ENCODE data around the gene SMIM12.

SMIM12 gene, protein sequence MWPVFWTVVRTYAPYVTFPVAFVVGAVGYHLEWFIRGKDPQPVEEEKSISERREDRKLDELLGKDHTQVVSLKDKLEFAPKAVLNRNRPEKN

DNA sequence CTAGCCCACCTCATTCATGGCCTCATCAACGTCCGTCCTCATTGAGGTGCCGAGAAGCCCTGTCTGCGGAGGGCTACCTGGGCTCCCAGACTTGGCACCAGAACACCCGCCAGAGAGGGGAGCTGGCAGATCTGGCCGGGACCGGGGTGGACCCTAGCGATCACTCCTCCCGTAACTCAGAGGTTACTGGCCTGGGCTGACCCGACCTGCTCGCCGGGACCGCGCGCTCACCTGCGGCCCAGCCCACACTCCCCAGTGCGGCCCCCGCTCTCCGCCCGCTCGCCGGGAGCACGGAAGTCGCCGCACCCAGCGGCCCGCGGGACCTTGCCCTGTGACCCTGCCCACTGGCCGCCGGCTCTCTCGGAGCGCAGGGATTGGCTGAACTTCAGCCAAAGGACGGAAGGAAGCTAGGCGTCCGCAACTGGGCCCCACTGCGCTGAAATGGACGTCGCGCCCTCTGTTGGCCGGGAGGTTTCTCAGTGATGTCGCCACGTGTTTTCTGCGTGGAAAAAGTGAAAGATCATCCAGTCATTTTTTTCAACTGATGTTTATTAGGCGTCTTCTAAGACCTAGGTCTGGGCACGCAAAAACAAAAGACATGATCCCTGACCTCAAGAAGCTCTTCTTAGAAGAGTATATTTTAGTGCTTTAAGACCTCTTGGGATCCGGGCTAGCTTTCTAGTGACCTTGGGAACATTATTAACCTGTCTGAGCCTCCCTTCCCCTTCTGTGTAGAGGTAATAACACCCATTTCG, at the start of gene SMIM12:
SMIM12 (minus strand) TSS at position 304 of the 755 bp plus-strand sequence. CDS start 3,772 bp downstream, outside the sequence.
- peak; percentile 76 for DNase-seq (ENCODE audit: low read depth)
- TF ChIP-seq CTCF (IDR thresholded peaks at IDR 0.05; ENCODE audit: low read depth, low read length, missing control alignments) = peak; percentile 86
- in situ Hi-C loops (cut with HindIII; ENCODE audit: low sequenced_read_pairs) = no loop called here
- peak within 1 kb of the TSS; percentile 97 for H3K4me3 ChIP-seq (ENCODE audit: low read depth, low read length)

DNA sequence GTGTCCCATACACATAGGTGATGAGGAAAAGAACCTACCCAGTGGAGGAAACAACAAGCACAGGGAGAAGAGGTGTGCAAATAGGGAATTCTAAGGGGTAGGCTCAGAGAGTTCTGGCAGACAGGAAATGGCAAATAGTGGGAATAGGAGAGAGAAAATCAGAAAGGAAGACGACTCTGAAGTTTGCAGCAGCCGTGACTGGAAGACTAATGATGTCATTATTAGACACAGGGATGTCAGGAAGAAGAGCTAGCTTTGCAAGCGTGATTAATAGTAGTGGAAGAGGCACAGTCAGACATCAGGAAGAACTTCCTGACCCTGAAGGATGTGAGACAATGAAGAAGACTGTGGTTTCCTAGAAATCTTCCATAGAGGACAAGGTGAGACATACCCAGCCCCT, 48.8 kb upstream of the SMIM12 start:
- TF ChIP-seq CTCF (IDR thresholded peaks at IDR 0.05; ENCODE audit: low read depth, low read length, missing control alignments) = no peak
- no peak overlapping the region for H3K4me3 ChIP-seq (ENCODE audit: low read depth, low read length)
- in situ Hi-C loops (cut with HindIII; ENCODE audit: low sequenced_read_pairs) = no loop called here
- no peak for DNase-seq (ENCODE audit: low read depth)

DNA sequence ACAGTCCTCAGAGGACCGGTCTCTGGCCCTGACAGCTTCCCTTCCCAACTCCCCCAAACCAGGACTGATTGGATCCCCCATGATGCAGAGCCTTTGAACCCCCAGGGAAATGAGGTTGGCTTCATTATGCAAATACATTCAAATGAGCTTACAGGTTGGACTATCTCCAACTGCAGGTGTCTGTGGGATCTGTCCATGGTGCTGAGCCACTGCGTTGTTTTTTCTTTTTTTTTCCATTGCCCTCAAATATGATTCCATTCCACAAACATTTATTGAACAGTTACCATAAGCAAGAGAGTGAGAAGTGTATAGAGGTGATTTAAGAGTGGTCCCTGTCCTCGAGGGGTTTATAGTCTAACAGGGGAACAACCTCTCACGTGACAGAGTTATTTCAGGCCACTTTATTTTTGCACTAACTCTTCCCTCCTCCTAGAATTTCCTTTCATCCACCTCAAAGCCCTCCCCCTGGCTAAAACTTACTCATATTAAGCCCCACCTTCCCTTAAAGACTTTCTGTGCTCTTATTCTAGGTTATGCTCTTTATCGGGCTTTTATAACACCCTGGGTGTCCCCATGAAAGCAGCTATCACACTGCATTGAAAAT, 48.0 kb upstream of the SMIM12 start:
- DNase-seq (ENCODE audit: low read depth) = no peak
- TF ChIP-seq CTCF (IDR thresholded peaks at IDR 0.05; ENCODE audit: low read depth, low read length, missing control alignments) = no peak
- no peak overlapping the region for H3K4me3 ChIP-seq (ENCODE audit: low read depth, low read length)
- in situ Hi-C loops (cut with HindIII; ENCODE audit: low sequenced_read_pairs) = no loop called here

- no peak overlapping the region for H3K4me3 ChIP-seq (ENCODE audit: low read depth, low read length)
- DNase-seq (ENCODE audit: low read depth) = no peak
- in situ Hi-C loops (cut with HindIII; ENCODE audit: low sequenced_read_pairs) = no loop called here
- no peak for TF ChIP-seq CTCF (IDR thresholded peaks at IDR 0.05; ENCODE audit: low read depth, low read length, missing control alignments)
Observed at GRCh38 chr1:34906756-34907155, 47.2 kb upstream of the SMIM12 start.

DNA sequence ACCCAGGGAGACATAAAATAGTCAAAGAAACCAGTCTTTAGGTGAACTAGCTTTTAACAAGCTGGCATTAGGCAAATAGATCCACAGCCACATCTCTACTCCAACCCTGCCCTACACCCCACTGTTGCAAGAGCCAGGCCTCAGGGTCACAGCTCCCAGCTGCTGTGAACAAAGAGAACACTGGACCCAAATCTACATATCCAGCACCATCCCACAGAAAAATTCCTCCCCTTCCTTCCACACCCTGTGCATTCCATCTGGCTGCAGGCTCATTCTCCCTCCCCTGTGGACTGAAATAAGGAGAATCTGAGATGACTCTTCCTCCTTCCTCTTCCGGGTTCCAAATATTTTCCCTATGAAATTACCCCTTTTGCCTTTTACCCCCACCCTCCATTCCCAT, 46.7 kb upstream of the SMIM12 start:
- no peak overlapping the region for H3K4me3 ChIP-seq (ENCODE audit: low read depth, low read length)
- no peak for DNase-seq (ENCODE audit: low read depth)
- TF ChIP-seq CTCF (IDR thresholded peaks at IDR 0.05; ENCODE audit: low read depth, low read length, missing control alignments) = no peak
- in situ Hi-C loops (cut with HindIII; ENCODE audit: low sequenced_read_pairs) = no loop called here

DNA sequence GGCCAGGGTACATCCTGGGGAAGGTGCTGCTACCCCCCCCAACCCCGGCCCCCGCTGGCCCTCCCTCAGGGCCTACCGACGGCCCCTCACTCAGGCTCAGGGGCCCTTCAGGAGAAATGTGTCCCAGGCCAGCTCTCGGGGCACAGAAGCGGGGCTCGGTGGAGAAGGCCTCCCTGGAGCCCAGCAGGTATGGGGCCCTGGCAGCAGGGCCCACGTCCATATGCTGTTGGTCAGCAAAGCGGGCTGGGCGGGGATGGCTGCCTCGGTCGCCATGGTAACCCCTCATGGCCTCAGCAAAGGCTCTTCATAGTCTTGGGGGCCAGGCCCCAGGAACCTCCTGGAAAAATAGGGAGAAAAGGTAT, 45.5 kb upstream of the SMIM12 start:
- H3K4me3 ChIP-seq (ENCODE audit: low read depth, low read length) = no peak overlapping the region
- no peak for DNase-seq (ENCODE audit: low read depth)
- no peak for TF ChIP-seq CTCF (IDR thresholded peaks at IDR 0.05; ENCODE audit: low read depth, low read length, missing control alignments)
- in situ Hi-C loops (cut with HindIII; ENCODE audit: low sequenced_read_pairs) = no loop called here
